Transverse colon (tissue), 4 donors: ENCODE data around the gene DISC1.

Source experiments
- CTCF ChIP-seq, 5 experiments: fragments of 200-600 bp in 3 of 5; fragments of 450-650 bp in 2 of 5; sonication (generic) in 3 of 5; IDR thresholded peaks; 1 replicate in 2 of 5; 2 replicates in 3 of 5; pipeline ENCODE4 v1.5.1; 2016 to 2017; ENCODE audit warnings: antibody characterized with exemption in 5 of 5, inconsistent platforms in 3 of 5, mild to moderate bottlenecking in 2 of 5, moderate library complexity in 1 of 5
- EP300 ChIP-seq: sonication (generic); formaldehyde crosslinking; IDR thresholded peaks from one replicate; pipeline ENCODE4 v1.6.1; 2017; ENCODE audit warnings: antibody characterized with exemption, low read depth
- POLR2A ChIP-seq: fragments of 450-650 bp; IDR thresholded peaks from one replicate; pipeline ENCODE4 v1.6.1; 2016; ENCODE audit warnings: antibody characterized with exemption, mild to moderate bottlenecking, moderate library complexity
- POLR2AphosphoS5 ChIP-seq, 3 donors: sonication (generic); formaldehyde crosslinking; IDR thresholded peaks; one replicate each; pipeline ENCODE4 v1.6.1; 2016; ENCODE audit warnings: antibody characterized with exemption in 3 of 3

DNA sequence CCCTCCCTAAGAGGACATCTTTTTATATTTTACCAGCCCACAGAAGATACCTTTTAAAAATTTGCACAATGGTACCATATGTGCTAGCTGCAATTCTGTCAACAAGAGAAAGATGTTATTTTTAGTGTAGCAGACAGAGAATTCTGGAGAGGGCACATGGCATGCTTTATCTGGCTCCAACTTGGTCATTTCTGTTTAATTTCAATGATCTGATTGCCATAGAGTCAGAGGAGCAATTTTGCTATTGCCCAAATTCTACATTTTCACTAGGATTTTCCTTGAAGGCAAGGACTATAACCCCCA lies 17.3 kb downstream of the DISC1 start:
- no peak for TF ChIP-seq POLR2A
- no peak for TF ChIP-seq EP300
- TF ChIP-seq CTCF (IDR thresholded peaks at IDR 0.05) = no peak
- TF ChIP-seq POLR2AphosphoS5 (IDR thresholded peaks at IDR 0.05) = no peak
